Left lung (tissue), 10 donors: ENCODE results near the gene TPRG1. TPM values are rescaled to one million over a fixed set of nuclear protein-coding genes. Genes with fewer than 3 reads are reported as not detected.

Experiments
- ATAC-seq: fragments of 200-7000 bp; cut with Tn5 transposase; one replicate; pipeline ENCODE4 v1.9.1; 2020; ENCODE audit warnings: moderate library complexity
- DNase-seq, 4 donors: peaks; one replicate each; pipeline ENCODE4 v3.0.0-alpha.2; 2013 to 2020
- H3K27ac ChIP-seq, 2 donors: fragments of 200-600 bp; sonication (generic) in 1 of 2; one replicate each; pipeline versions ENCODE4 v1.5.0 to v1.8.0; 2020 to 2021
- H3K27me3 ChIP-seq, 2 donors: fragments of 200-600 bp; sonication (generic) in 1 of 2; one replicate each; pipeline versions ENCODE4 v1.5.0 to v1.8.0; 2020 to 2021
- H3K36me3 ChIP-seq, 2 donors: fragments of 200-600 bp; sonication (generic) in 1 of 2; one replicate each; pipeline versions ENCODE4 v1.5.0 to v1.8.0; 2020 to 2021
- H3K4me1 ChIP-seq, 2 donors: fragments of 200-600 bp; one replicate each; pipeline ENCODE4 v1.8.0; 2021
- H3K4me3 ChIP-seq, 2 donors: fragments of 200-600 bp; sonication (generic) in 1 of 2; one replicate each; pipeline versions ENCODE4 v1.5.0 to v1.8.0; 2020 to 2021; ENCODE audit warnings: mild to moderate bottlenecking in 1 of 2
- H3K9me3 ChIP-seq, 2 donors: fragments of 200-600 bp; sonication (generic) in 1 of 2; one replicate each; pipeline versions ENCODE4 v1.5.0 to v1.8.0; 2020 to 2021
- intact Hi-C, 2 donors: fragments of 100-400 bp; cut with DNase I; formaldehyde crosslinking; loops; one replicate each; pipeline versions ENCODE4 v1.11.2 to v1.14.2; 2022
- polyA plus RNA-seq, 6 donors: library from polyadenylated mRNA; unstranded; fragments of 120-200 nt; gene quantifications; one replicate each; pipeline ENCODE4 v1.2.1, GENCODE V29; 2013; ENCODE audit not compliant: insufficient read length in 6 of 6
- total RNA-seq, 2 donors: library from RNA; stranded (reverse); fragmentation: NEBNext Ultra II Directional; extraction: Animal tissue kit (Norgen Biotek cat#: 25700); gene quantifications; one replicate each; pipeline ENCODE4 v1.2.1, GENCODE V29; 2021
- TF ChIP-seq, protein P1 (sequence below), 2 donors: fragments of 200-600 bp; sonication (generic) in 1 of 2; IDR thresholded peaks; one replicate each; pipeline versions ENCODE4 v1.5.0 to v1.8.0; 2021; ENCODE audit warnings: antibody characterized with exemption in 2 of 2
- donor health status: DM: no; HTN: yes; CAD: no.
- donor health status: DM: no; HTN: no; CAD: no.

Gene TPRG1
- total and polyA plus RNA-seq, 8 donors: 0.52 to 12.8 (median 0.85) TPM

DNA sequence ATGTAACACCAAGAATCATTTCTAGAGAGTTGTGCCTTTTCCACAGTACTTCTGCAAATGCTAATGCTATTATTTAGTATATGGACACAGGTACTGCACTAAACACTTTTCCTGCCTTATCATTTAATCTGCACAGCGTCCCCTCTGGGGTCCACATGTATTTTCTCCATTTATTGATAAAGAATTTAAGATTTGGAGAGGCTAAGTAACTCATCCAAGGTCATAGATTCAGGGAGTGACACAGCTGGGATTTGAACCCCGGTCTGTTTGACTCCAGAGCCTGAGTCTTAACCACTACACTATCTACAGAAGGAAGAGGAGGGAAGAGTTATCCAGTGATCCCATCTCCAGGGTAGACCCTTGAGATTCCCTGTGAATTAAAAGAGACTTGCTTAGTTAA is 24.9 kb upstream of the TPRG1 start:
- H3K27ac ChIP-seq: no peak overlapping the region
- no peaks in the 10 kb centered on the region for H3K36me3 ChIP-seq
- peaks cover 0 to 30% of the 10 kb centered on the region in 2 donors for H3K4me1 ChIP-seq
- ATAC-seq (no peak), DNase-seq (no peak)
- TF ChIP-seq, protein P1, sequence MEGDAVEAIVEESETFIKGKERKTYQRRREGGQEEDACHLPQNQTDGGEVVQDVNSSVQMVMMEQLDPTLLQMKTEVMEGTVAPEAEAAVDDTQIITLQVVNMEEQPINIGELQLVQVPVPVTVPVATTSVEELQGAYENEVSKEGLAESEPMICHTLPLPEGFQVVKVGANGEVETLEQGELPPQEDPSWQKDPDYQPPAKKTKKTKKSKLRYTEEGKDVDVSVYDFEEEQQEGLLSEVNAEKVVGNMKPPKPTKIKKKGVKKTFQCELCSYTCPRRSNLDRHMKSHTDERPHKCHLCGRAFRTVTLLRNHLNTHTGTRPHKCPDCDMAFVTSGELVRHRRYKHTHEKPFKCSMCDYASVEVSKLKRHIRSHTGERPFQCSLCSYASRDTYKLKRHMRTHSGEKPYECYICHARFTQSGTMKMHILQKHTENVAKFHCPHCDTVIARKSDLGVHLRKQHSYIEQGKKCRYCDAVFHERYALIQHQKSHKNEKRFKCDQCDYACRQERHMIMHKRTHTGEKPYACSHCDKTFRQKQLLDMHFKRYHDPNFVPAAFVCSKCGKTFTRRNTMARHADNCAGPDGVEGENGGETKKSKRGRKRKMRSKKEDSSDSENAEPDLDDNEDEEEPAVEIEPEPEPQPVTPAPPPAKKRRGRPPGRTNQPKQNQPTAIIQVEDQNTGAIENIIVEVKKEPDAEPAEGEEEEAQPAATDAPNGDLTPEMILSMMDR (IDR thresholded peaks at IDR 0.05): no peak
- no peaks in the 10 kb centered on the region for H3K27me3 ChIP-seq
- H3K9me3 ChIP-seq: no peaks in the 10 kb centered on the region
- intact Hi-C loops: loop anchor here in 1 of 2 donors (10.0 kb wide), 1 partner anchor 1402 kb away; the partner anchor contains the start of gene BCL6
- H3K4me3 ChIP-seq: no peak overlapping the region

DNA sequence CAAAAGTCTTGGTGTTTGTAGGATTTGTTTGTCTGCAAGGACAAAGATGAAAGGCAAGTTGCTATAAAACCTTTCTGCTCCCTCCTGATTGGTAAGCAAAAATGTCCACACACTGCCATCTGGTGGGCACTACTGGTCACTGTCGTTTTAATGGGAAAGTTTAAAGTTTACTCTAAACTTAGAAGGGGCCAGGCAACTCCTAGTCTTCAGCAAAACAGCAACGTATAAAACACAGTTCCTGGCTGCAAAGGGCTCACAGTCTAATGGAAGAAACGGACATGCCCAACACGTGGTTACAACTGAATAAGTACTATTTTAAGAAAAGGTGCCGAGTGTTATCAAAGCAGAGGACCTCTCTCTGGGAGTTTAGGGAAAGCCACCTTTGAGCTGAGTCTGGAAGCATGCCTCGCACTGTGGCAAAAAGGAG is 23.7 kb upstream of the TPRG1 start:
- DNase-seq: peak in 3 of 4 donors; percentile 44 to 74 (median 58)
- TF ChIP-seq, protein P1 (IDR thresholded peaks at IDR 0.05): peak; percentile 65 to 76
- intact Hi-C loops: loop anchor here in 1 of 2 donors (10.0 kb wide), 1 partner anchor 1403 kb away; the partner anchor contains the start of gene BCL6
- ATAC-seq: peak; percentile 92
- Histone ChIP-seq H3K4me3 (no peak overlapping the region), H3K36me3 (no peaks in the 10 kb centered on the region), H3K9me3 (no peaks in the 10 kb centered on the region), H3K4me1 (peaks cover 0 to 28% of the 10 kb centered on the region in 2 donors), H3K27ac (no peak overlapping the region), H3K27me3 (no peaks in the 10 kb centered on the region)

DNA sequence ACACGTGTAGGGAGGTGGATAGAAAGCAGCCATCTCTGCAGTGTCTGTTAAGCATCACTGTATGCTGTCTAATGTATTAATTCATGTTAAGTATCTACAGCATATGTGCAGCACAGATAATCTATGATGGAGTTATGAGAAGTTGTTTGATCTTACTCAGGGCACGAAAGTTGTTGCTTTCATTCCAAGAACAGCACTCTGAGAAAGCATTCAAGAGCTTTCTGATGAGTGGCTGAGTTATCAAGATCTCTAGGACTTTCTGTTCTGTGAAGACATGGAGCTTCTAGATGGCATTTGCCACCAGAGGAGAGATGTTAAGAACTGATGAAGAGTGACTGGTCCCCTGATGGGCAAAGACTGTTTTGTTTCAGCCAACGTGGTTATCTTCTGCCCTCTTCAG is 22.6 kb upstream of the TPRG1 start:
- Histone ChIP-seq H3K27me3 (no peaks in the 10 kb centered on the region), H3K36me3 (no peaks in the 10 kb centered on the region), H3K4me1 (peaks cover 0 to 17% of the 10 kb centered on the region in 2 donors), H3K27ac (no peak overlapping the region), H3K9me3 (no peaks in the 10 kb centered on the region), H3K4me3 (no peak overlapping the region)
- TF ChIP-seq, protein P1 (IDR thresholded peaks at IDR 0.05): no peak
- DNase-seq: no peak
- intact Hi-C loops: loop anchor here in 1 of 2 donors (10.0 kb wide), 1 partner anchor 1404 kb away; the partner anchor contains the start of gene BCL6
- no peak for ATAC-seq

DNA sequence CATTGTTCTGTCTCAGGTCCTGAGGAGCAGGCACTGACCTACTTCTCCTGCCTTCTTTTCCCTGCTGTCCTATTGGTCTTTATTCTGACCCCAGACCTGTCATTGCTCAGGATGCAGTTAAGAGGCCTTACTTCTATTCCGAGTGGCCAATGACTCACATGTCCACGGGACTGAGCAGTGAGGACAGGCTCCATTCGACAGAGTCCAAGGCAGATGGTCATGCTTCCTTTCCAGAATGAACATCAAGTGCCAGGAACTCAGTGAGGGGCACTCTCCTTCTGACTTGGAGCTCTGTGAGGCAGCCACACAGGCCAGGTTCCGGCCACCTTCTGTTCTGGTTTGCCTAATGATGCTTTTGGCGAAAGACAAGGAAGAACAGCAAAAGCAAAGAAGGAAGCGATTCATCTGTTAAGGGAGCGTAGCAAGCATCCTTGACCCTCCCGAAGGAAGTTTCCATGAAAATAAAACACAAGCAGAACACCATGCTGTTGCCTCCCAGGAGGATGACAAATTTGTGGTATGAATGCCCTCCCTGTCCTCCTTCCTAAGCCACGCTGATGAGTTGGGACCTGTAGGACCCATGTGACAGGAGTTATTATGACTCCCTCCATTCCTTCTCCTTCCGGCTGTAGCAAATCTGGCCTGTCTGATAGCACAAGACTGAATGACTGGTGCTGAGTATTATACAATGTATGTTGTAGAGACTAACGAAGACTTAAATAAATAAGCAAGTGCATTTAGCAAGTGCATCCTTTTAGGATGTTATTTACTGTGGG is 14.4 kb upstream of the TPRG1 start:
- intact Hi-C loops: no loop called here
- DNase-seq: no peak
- no peak for ATAC-seq
- no peaks in the 10 kb centered on the region for H3K27me3 ChIP-seq
- TF ChIP-seq, protein P1 (IDR thresholded peaks at IDR 0.05): no peak
- H3K9me3 ChIP-seq: no peaks in the 10 kb centered on the region
- H3K4me3 ChIP-seq: no peak overlapping the region
- H3K4me1 ChIP-seq: no peaks in the 10 kb centered on the region
- no peak overlapping the region for H3K27ac ChIP-seq
- H3K36me3 ChIP-seq: no peaks in the 10 kb centered on the region

DNA sequence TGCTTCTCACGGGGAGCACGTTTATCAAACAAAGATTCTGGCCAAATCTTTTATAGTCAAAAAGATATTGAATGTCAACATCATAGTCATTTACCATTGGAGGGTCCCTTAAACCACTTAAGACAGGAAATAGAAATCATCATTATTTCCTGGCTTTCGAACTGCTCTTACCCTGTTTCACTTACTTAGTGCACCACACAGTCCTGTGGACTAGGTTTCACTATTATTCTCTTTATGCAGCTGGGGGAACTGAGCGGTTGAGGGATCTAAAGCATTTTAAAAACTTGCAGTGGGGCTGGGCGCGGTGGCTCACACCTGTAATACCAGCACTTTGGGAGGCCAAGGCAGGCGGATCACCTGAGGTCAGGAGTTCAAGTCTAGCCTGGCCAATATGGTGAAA is 13.7 kb upstream of the TPRG1 start:
- Histone ChIP-seq H3K4me3 (no peak overlapping the region), H3K36me3 (no peaks in the 10 kb centered on the region), H3K4me1 (no peaks in the 10 kb centered on the region), H3K9me3 (no peaks in the 10 kb centered on the region), H3K27me3 (no peaks in the 10 kb centered on the region), H3K27ac (no peak overlapping the region)
- ATAC-seq (no peak), DNase-seq (no peak)
- intact Hi-C loops: no loop called here
- TF ChIP-seq, protein P1 (IDR thresholded peaks at IDR 0.05): no peak
